ENCODE results near the gene SCN2B.

SCN2B gene

GRCh38 chr11:118174006-118174567 is 2.4 kb downstream of the SCN2B start:
- no peak for DNase-seq (ENCODE audit: low read depth)

GRCh38 chr11:118172356-118172755 is 4.1 kb downstream of the SCN2B start:
- no peak for DNase-seq (ENCODE audit: low read depth)

- peak; percentile 45 for DNase-seq (ENCODE audit: low read depth)
These were observed 5.0 kb downstream of the SCN2B start for GRCh38 chr11:118171269-118172062.

- no peak for DNase-seq (ENCODE audit: low read depth)
These were observed 5.6 kb downstream of the SCN2B start for GRCh38 chr11:118170882-118171268.

GRCh38 chr11:118170231-118170630 is 6.2 kb downstream of the SCN2B start:
- DNase-seq (ENCODE audit: low read depth): no peak

- DNase-seq (ENCODE audit: low read depth): no peak
These were observed 6.9 kb downstream of the SCN2B start for GRCh38 chr11:118169300-118170140.

GRCh38 chr11:118168751-118169150 is 7.7 kb downstream of the SCN2B start:
- DNase-seq (ENCODE audit: low read depth): no peak

GRCh38 chr11:118168316-118168715 is 8.1 kb downstream of the SCN2B start:
- no peak for DNase-seq (ENCODE audit: low read depth)

- DNase-seq (ENCODE audit: low read depth): no peak
These were observed 8.5 kb downstream of the SCN2B start for GRCh38 chr11:118167906-118168305.

- no peak for DNase-seq (ENCODE audit: low read depth)
These were observed 9.2 kb downstream of the SCN2B start for GRCh38 chr11:118167253-118167652.

GRCh38 chr11:118166641-118167040 is 9.8 kb downstream of the SCN2B start:
- no peak for DNase-seq (ENCODE audit: low read depth)

- DNase-seq (ENCODE audit: low read depth): no peak
These were observed 11.6 kb downstream of the SCN2B start for GRCh38 chr11:118164885-118165284.

GRCh38 chr11:118163494-118163893 is 12.9 kb downstream of the SCN2B start:
- DNase-seq (ENCODE audit: low read depth): no peak

- no peak for DNase-seq (ENCODE audit: low read depth)
These were observed 13.6 kb downstream of the SCN2B start for GRCh38 chr11:118162846-118163245.

- DNase-seq (ENCODE audit: low read depth): no peak
These were observed 14.7 kb downstream of the SCN2B start for GRCh38 chr11:118161786-118162185.

GRCh38 chr11:118157186-118157895 is 19.1 kb downstream of the SCN2B start:
- DNase-seq (ENCODE audit: low read depth): no peak

GRCh38 chr11:118156531-118157185 is 19.8 kb downstream of the SCN2B start:
- DNase-seq (ENCODE audit: low read depth): no peak

- no peak for DNase-seq (ENCODE audit: low read depth)
These were observed 20.5 kb downstream of the SCN2B start for GRCh38 chr11:118155776-118156530.

- DNase-seq (ENCODE audit: low read depth): no peak
These were observed 21.8 kb downstream of the SCN2B start for GRCh38 chr11:118154641-118155040.

- DNase-seq (ENCODE audit: low read depth): no peak
These were observed 22.5 kb downstream of the SCN2B start for GRCh38 chr11:118153976-118154375.

GRCh38 chr11:118153516-118153915 is 22.9 kb downstream of the SCN2B start:
- no peak for DNase-seq (ENCODE audit: low read depth)
